Parathyroid adenoma (tissue), 2 donors: ENCODE data around the gene SCP2.

Source experiments
- H2AFZ ChIP-seq: fragments of 300-600 bp; sonication (generic); one replicate; pipeline ENCODE4 v1.7.0; 2017; ENCODE audit warnings: antibody characterized with exemption, mild to moderate bottlenecking
- H3K27ac ChIP-seq: fragments of 300-600 bp; sonication (generic); one replicate; pipeline ENCODE4 v1.7.0; 2017
- H3K27me3 ChIP-seq: fragments of 300-600 bp; sonication (generic); one replicate; pipeline ENCODE4 v1.7.0; 2017; ENCODE audit warnings: low read length; ENCODE audit not compliant: control insufficient read depth, insufficient read depth
- H3K36me3 ChIP-seq: fragments of 300-600 bp; sonication (generic); one replicate; pipeline ENCODE4 v1.7.0; 2017; ENCODE audit warnings: low read length; ENCODE audit not compliant: control insufficient read depth, insufficient read depth
- H3K4me1 ChIP-seq: fragments of 300-600 bp; sonication (generic); one replicate; pipeline ENCODE4 v1.7.0; 2017; ENCODE audit warnings: control low read depth
- H3K4me2 ChIP-seq: fragments of 300-600 bp; sonication (generic); one replicate; pipeline ENCODE4 v1.7.0; 2017; ENCODE audit warnings: low read length
- H3K4me3 ChIP-seq: fragments of 300-600 bp; sonication (generic); one replicate; pipeline ENCODE4 v1.7.0; 2017; ENCODE audit warnings: low read depth, low read length
- H3K79me2 ChIP-seq: fragments of 300-600 bp; sonication (generic); one replicate; pipeline ENCODE4 v1.7.0; 2017; ENCODE audit warnings: control low read depth
- H3K9ac ChIP-seq: fragments of 300-600 bp; sonication (generic); one replicate; pipeline ENCODE4 v1.7.0; 2017; ENCODE audit warnings: mild to moderate bottlenecking
- H3K9me3 ChIP-seq: fragments of 300-600 bp; sonication (generic); one replicate; pipeline ENCODE4 v1.7.0; 2017; ENCODE audit warnings: low read length; ENCODE audit not compliant: control insufficient read depth
- TF ChIP-seq, protein P1 (sequence below): fragments of 300-600 bp; sonication (generic); IDR thresholded peaks from one replicate; pipeline ENCODE4 v1.7.0; 2017; ENCODE audit warnings: antibody characterized with exemption, mild to moderate bottlenecking
- donor health status: primary hyperparathyroidism.

Gene SCP2

DNA sequence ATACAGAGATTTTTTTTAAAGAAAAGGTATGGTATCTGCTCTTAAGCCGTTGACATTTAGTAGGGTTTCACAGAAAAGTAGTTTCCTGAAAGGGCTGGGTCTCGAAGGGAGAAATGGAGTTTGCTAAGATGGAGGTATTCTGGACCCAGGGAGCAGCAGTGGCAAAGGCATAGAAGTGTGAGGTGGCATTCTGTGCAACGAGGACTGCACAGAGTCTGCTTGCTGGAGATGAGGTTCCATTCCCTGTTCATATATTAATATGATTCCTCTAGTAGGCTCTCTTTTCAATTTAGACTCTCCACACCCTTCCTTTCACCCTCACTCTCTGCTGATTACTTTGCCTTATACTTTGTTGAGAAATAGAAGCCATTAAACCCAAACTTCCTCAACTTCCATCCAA, 96.5 kb downstream of the SCP2 start:
- H3K4me2 ChIP-seq, result no peak overlapping the region
- no peaks in the 10 kb centered on the region for H3K36me3 ChIP-seq
- no peak overlapping the region for H3K4me3 ChIP-seq
- H3K9ac ChIP-seq, result no peak overlapping the region
- H2AFZ ChIP-seq, result no peak overlapping the region
- no peaks in the 10 kb centered on the region for H3K27me3 ChIP-seq
- H3K27ac ChIP-seq, result no peak overlapping the region
- TF ChIP-seq, protein P1, sequence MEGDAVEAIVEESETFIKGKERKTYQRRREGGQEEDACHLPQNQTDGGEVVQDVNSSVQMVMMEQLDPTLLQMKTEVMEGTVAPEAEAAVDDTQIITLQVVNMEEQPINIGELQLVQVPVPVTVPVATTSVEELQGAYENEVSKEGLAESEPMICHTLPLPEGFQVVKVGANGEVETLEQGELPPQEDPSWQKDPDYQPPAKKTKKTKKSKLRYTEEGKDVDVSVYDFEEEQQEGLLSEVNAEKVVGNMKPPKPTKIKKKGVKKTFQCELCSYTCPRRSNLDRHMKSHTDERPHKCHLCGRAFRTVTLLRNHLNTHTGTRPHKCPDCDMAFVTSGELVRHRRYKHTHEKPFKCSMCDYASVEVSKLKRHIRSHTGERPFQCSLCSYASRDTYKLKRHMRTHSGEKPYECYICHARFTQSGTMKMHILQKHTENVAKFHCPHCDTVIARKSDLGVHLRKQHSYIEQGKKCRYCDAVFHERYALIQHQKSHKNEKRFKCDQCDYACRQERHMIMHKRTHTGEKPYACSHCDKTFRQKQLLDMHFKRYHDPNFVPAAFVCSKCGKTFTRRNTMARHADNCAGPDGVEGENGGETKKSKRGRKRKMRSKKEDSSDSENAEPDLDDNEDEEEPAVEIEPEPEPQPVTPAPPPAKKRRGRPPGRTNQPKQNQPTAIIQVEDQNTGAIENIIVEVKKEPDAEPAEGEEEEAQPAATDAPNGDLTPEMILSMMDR, result no peak
- no peaks in the 10 kb centered on the region for H3K9me3 ChIP-seq
- no peaks in the 10 kb centered on the region for H3K4me1 ChIP-seq
- no peaks in the 10 kb centered on the region for H3K79me2 ChIP-seq

DNA sequence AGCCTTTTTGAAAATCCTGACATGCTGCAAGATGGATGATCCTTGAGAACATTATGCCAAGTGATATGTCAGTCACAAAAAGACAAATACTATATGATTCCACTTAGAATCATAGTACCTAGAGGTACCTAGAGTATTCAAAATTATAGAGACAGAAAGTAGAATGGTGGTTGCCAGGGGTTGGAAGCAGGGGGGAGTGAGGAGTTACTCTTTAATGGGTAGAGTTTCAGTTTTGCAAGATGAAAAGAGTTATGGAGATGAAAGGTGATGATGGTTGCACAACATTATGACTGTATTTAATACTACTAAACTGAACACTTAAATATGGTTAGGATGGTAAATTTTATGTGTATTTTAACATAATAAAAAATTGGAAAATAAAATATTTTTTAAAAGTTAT, 97.0 kb downstream of the SCP2 start:
- H3K27ac ChIP-seq, result no peak overlapping the region
- no peak overlapping the region for H3K9ac ChIP-seq
- TF ChIP-seq, protein P1, result no peak
- no peaks in the 10 kb centered on the region for H3K4me1 ChIP-seq
- H3K79me2 ChIP-seq, result no peaks in the 10 kb centered on the region
- H3K4me2 ChIP-seq, result no peak overlapping the region
- no peaks in the 10 kb centered on the region for H3K9me3 ChIP-seq
- no peak overlapping the region for H3K4me3 ChIP-seq
- no peaks in the 10 kb centered on the region for H3K36me3 ChIP-seq
- H2AFZ ChIP-seq, result no peak overlapping the region
- no peaks in the 10 kb centered on the region for H3K27me3 ChIP-seq

DNA sequence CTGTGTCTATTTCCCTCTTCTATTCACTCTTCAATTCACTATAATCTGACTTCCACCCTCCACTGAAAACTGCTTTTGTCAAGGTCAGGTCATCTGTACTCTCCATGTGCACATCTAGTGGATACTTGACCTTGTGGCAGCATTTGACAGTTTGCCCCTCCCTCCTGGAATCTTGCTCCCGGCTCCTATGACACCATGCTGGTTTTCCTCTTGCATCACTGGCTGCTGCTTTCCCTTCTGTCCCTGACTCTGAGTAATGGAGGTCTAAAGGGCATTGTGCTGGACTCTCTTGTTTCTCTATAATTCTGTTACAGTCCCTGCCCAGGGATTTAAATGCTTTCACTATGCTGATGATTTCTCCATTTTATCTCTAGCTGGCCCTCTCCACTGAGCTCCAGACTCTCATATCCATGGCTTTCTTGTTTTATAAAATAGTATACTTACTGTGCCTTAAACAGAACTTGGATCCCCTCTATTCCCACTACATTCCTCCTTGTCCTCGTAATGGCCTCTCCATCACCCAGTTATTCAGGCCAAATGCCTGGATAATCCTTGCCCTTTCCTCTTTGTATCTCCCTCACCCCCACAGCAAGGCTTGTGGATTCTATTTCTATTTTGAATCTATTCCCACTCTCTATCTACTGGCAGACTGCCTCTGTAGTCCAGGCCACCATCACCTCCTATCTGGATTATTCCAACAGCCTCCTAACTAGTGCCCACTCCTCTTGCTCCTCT, 98.1 kb downstream of the SCP2 start:
- Histone ChIP-seq H2AFZ (no peak overlapping the region), H3K4me2 (no peak overlapping the region), H3K9ac (no peak overlapping the region), H3K4me1 (no peaks in the 10 kb centered on the region), H3K4me3 (no peak overlapping the region), H3K79me2 (no peaks in the 10 kb centered on the region), H3K27ac (no peak overlapping the region), H3K9me3 (no peaks in the 10 kb centered on the region), H3K27me3 (no peaks in the 10 kb centered on the region), H3K36me3 (no peaks in the 10 kb centered on the region)
- TF ChIP-seq, protein P1, result no peak

GRCh38 chr1:53025769-53026112, 98.7 kb downstream of the SCP2 start:
- Histone ChIP-seq H3K36me3 (no peaks in the 10 kb centered on the region), H3K4me2 (no peak overlapping the region), H3K4me1 (no peaks in the 10 kb centered on the region), H3K79me2 (no peaks in the 10 kb centered on the region), H3K27me3 (no peaks in the 10 kb centered on the region), H3K4me3 (no peak overlapping the region), H3K9me3 (no peaks in the 10 kb centered on the region), H3K9ac (no peak overlapping the region), H2AFZ (no peak overlapping the region), H3K27ac (no peak overlapping the region)
- TF ChIP-seq, protein P1, result no peak

- Histone ChIP-seq H3K9ac (no peak overlapping the region), H3K27ac (no peak overlapping the region), H3K4me2 (no peak overlapping the region)
Observed at GRCh38 chr1:53026254-53026653, 99.2 kb downstream of the SCP2 start.

More at GRCh38 chr1:53026254-53026653, 99.2 kb downstream of the SCP2 start:
- H3K4me1 ChIP-seq, result no peaks in the 10 kb centered on the region
- no peaks in the 10 kb centered on the region for H3K36me3 ChIP-seq
- no peak overlapping the region for H3K4me3 ChIP-seq
- no peak overlapping the region for H2AFZ ChIP-seq
- H3K79me2 ChIP-seq, result no peaks in the 10 kb centered on the region
- H3K9me3 ChIP-seq, result no peaks in the 10 kb centered on the region
- TF ChIP-seq, protein P1, result no peak
- H3K27me3 ChIP-seq, result no peaks in the 10 kb centered on the region
